RWPE1 (cell line): ENCODE measurements around the gene ASMTL.
"Not testable (repeated sequence)": the region's sequence is repeated elsewhere in the genome, so short reads cannot be mapped to it uniquely, and the experiment has no call there.

ENCODE experiments used
- CTCF ChIA-PET: fragments of 350-600 bp; sonication (Branson Sonifier 250); formaldehyde crosslinking; extraction: SDS; loops from one replicate; lab custom pipeline; 2021; lab: Yijun Ruan, JAX
- POLR2A ChIA-PET: fragments of 400-600 bp; formaldehyde crosslinking; extraction: SDS; loops from one replicate; lab custom pipeline; 2020; ENCODE audit warnings: antibody characterized with exemption; ENCODE audit not compliant: low non-redundant PET; lab: Yijun Ruan, JAX
- DNase-seq: peaks from one replicate; pipeline ENCODE4 v3.0.0; 2012; ENCODE audit warnings: low spot score
- H3K27ac ChIP-seq: fragments of 450-650 bp; 2 replicates; pipeline ENCODE4 v1.5.1; 2017
- CTCF ChIP-seq: fragments of 450-650 bp; conservative IDR thresholded peaks from 2 replicates; pipeline ENCODE4 v1.5.1; 2017; ENCODE audit warnings: low read depth, mild to moderate bottlenecking

Gene ASMTL

GRCh38 chrX:1492421-1493012 lies 39.8 kb upstream of the ASMTL start:
- CTCF ChIA-PET, result no interaction called here
- H3K27ac ChIP-seq, result no peak overlapping the region

GRCh38 chrX:1491851-1492349 lies 39.2 kb upstream of the ASMTL start:
- H3K27ac ChIP-seq, result no peak overlapping the region
- ChIA-PET POLR2A (no interaction called here), CTCF (no interaction called here)
- TF ChIP-seq CTCF, result no peak
- DNase-seq, result peak; percentile 20

More at GRCh38 chrX:1492421-1493012, 39.8 kb upstream of the ASMTL start:
- no peak for TF ChIP-seq CTCF
- DNase-seq, result no peak
- POLR2A ChIA-PET, result no interaction called here

GRCh38 chrX:1491248-1491647 lies 38.5 kb upstream of the ASMTL start:
- DNase-seq, H3K27ac ChIP-seq, CTCF ChIA-PET, POLR2A ChIA-PET: not testable (repeated sequence)

GRCh38 chrX:1490723-1491122 lies 38.0 kb upstream of the ASMTL start:
- H3K27ac ChIP-seq, POLR2A ChIA-PET, CTCF ChIA-PET, DNase-seq: not testable (repeated sequence)

- H3K27ac ChIP-seq, CTCF ChIA-PET, POLR2A ChIA-PET: not testable (repeated sequence)
These were observed 36.6 kb upstream of the ASMTL start for GRCh38 chrX:1489354-1489753.

GRCh38 chrX:1488745-1489144 lies 36.0 kb upstream of the ASMTL start:
- POLR2A ChIA-PET, result no interaction called here
- TF ChIP-seq CTCF, result no peak
- no peak for DNase-seq
- CTCF ChIA-PET, result no interaction called here
- no peak overlapping the region for H3K27ac ChIP-seq

More at GRCh38 chrX:1489354-1489753, 36.6 kb upstream of the ASMTL start:
- DNase-seq, result not testable (repeated sequence)

GRCh38 chrX:1488141-1488540 lies 35.4 kb upstream of the ASMTL start:
- no peak for TF ChIP-seq CTCF

GRCh38 chrX:1487401-1487800 lies 34.7 kb upstream of the ASMTL start:
- DNase-seq, result no peak
- no peak for TF ChIP-seq CTCF
- POLR2A ChIA-PET, result no interaction called here
- CTCF ChIA-PET, result no interaction called here
- no peak overlapping the region for H3K27ac ChIP-seq

More at GRCh38 chrX:1488141-1488540, 35.4 kb upstream of the ASMTL start:
- DNase-seq, result no peak
- POLR2A ChIA-PET, result no interaction called here
- no peak overlapping the region for H3K27ac ChIP-seq
- CTCF ChIA-PET, result no interaction called here
